Bronchial smooth muscle cell (primary cell): ENCODE measurements around the gene NECTIN4. TPM values are rescaled to one million over a fixed set of nuclear protein-coding genes. Genes with fewer than 3 reads are reported as not detected.

Experiments used
- total RNA-seq: library from RNA; depleted of rRNA; stranded (reverse); fragments of >200 nt; gene quantifications from 2 replicates; pipeline ENCODE4 v1.2.1, GENCODE V29; 2014

Gene NECTIN4
- under 0.01 and 0.34 TPM in 2 replicates for total RNA-seq

DNA sequence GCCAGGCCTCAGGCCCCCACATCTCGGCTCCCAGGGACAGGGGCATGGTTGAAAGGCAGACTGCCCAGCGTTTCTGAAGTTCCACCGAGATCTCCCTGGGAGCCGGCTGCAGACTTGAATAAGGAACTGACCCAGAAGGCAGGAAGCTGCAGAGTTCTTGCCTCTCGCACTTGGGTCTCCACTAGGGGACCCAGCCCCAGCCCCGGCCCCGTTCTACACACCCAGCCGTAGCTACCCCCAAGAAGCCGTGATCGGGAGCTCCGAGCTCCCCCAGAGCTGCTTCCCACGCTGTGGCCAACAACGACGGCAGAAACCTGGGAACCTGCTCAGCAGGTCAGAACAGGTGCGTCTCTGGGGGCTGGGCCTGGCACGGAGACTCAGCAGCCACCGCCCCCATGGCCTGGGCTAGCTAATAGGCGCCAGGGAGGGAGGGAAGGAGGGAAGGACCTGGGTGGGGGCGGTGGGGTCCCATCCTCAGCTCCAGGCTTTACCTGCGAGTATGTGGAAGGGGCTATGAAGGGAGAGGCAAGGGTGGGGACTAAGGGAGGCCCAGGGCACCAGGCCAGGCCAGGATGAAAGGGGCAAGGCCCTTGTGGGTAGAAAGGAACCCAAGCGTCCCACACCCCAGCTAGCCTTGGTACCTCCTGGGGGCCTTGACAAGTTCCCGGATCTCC, at the start of gene NECTIN4:
Gene NECTIN4, minus strand, starts transcription at position 308 of the 674 bp plus-strand sequence. Its CDS starts 262 bp downstream, at position 46.

GRCh38 chr1:161132410-161133219, 43.3 kb upstream of the NECTIN4 start, which contains the start of gene DEDD:
DEDD (minus strand) TSS chr1:161132667; CDS start chr1:161124462, 8,205 bp downstream.

GRCh38 chr1:161117759-161118581, 28.6 kb upstream of the NECTIN4 start, which contains the start of the genes NIT1 and PFDN2:
NIT1 (plus strand) TSS chr1:161118105; CDS start chr1:161118177, 72 bp downstream.
PFDN2 (minus strand) TSS chr1:161118037; CDS start chr1:161118026, 11 bp downstream.

DNA sequence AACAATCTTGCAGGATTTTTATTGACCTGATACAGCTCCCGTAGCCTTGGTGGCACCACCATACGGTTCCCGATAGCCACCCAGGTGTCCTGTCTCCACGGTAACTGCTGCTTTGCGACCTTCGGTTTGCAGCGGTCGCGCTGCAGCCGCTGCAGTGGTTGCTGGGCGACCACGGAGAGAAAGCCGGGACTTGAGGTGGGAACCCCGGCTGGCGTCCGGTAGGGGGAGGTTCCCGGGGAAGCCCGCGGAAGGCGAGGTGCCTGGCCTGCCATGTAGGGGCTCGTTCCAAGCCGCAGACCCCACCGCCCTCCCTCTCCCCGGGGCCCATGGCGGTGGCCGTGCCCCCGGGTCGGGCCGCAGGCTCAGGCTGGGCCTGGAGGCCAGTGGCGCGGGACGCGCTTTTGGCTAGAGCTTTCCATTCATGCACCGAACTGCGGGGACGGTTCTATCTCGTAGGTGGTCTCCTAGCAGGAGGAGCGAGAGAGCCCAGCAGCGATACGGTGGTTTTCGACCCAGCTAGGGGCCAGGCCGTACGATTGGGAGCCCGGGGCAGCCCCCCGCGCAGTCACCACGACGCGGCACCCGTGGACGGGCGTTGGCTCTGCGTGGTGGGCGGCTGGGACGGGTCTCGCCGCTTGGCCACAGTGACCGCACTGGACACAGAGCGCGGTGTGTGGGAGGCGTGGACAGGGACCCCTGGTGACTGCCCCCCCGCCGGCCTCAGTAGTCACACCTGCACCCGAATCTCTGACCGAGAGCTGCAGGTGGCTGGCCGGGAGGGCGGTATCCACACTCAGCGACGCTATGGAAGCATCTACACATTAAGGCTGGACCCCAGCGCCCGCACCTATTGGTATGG, 9.1 kb upstream of the NECTIN4 start, which contains the start of gene KLHDC9:
Gene KLHDC9, plus strand, starts transcription at position 152 of the 859 bp plus-strand sequence. Its CDS starts 175 bp downstream, at position 327.

GRCh38 chr1:161069731-161070270, 19.6 kb downstream of the NECTIN4 start, which contains the start of gene ARHGAP30:
ARHGAP30 (minus strand) TSS chr1:161069891; CDS start chr1:161069624, 267 bp downstream.

DNA sequence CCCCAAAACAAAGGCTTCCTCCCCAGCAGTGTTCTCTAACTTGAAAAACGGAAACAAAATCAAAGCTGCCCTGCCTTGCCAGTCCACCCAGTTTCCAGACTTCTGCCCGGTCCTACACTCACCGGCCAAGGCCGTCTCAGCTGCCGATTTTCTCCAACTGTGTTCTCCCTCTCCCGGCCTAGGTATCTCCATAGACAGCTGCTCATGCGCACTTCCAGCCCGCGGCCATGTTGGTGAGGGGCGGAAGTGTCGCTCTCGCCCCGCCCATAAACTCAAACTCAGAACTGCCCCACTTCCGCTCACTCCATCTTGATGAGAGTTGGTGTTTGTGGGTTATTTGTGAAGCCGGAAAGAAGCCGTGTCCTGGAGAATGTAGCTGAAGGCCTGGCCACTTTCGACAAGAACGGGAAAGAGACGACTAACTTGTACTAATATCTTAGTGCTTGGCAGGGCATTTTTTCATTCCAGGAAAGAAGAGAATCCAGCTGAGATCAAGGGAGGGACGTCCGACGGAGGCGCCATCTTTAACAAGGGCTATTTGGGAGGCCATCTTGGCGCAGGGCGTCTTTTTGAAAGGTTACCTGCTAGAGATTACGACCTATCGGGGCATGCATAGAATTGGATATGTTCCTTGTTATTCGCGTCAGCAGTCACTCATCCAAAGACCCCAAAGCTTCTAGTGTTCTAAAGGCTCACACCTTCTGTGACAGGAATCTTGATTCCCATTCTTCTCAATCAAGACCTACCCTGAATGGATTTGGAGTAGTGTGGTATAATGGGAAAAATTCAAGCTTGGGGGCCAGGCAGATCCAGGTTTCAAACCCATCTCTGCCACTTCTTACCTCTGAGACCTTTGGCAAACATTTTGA, 43.4 kb downstream of the NECTIN4 start, which contains the start of gene USF1:
Gene USF1, minus strand, starts transcription at position 242 of the 869 bp plus-strand sequence. CDS start 2,702 bp downstream, outside the sequence.

GRCh38 chr1:161038523-161039153, 50.7 kb downstream of the NECTIN4 start, which contains the start of gene TSTD1:
TSTD1 (minus strand) TSS chr1:161038964; CDS start chr1:161038889, 75 bp downstream.

Other genes with a start within 250 kb of the NECTIN4 start
- gene CD244, start 226.7 kb downstream of the NECTIN4 start, total RNA-seq = not detected in 2 replicates
- gene ITLN1, start 204.4 kb downstream of the NECTIN4 start, total RNA-seq = not detected in 2 replicates
- not detected in 2 replicates for gene ITLN2, start 134.7 kb downstream of the NECTIN4 start, total RNA-seq
- gene F11R, start 68.4 kb downstream of the NECTIN4 start, total RNA-seq = 2.2 and 2.5 TPM in 2 replicates
- 0.60 and 15.4 TPM in 2 replicates for gene TSTD1, start 50.6 kb downstream of the NECTIN4 start, total RNA-seq
- gene USF1, start 43.6 kb downstream of the NECTIN4 start, total RNA-seq = 85.6 and 125 TPM in 2 replicates
- under 0.01 and 0.09 TPM in 2 replicates for gene ARHGAP30, start 19.7 kb downstream of the NECTIN4 start, total RNA-seq
- 2.0 and 2.3 TPM in 2 replicates for gene KLHDC9, start 8.8 kb upstream of the NECTIN4 start, total RNA-seq
- 49.8 and 54.0 TPM in 2 replicates for gene PFDN2, start 28.5 kb upstream of the NECTIN4 start, total RNA-seq
- 22.0 and 22.2 TPM in 2 replicates for gene NIT1, start 28.5 kb upstream of the NECTIN4 start, total RNA-seq
- 20.3 and 35.1 TPM in 2 replicates for gene DEDD, start 43.1 kb upstream of the NECTIN4 start, total RNA-seq
- gene UFC1, start 64.4 kb upstream of the NECTIN4 start, total RNA-seq = 148 and 210 TPM in 2 replicates
- 4.8 and 5.5 TPM in 2 replicates for gene USP21, start 69.9 kb upstream of the NECTIN4 start, total RNA-seq
- gene PPOX, start 76.9 kb upstream of the NECTIN4 start, total RNA-seq = 8.9 and 12.6 TPM in 2 replicates
- gene B4GALT3, start 87.9 kb upstream of the NECTIN4 start, total RNA-seq = 9.9 and 11.3 TPM in 2 replicates
- 1.1 and 1.4 TPM in 2 replicates for gene ADAMTS4, start 109.5 kb upstream of the NECTIN4 start, total RNA-seq
- gene NDUFS2, start 112.8 kb upstream of the NECTIN4 start, total RNA-seq = 196 and 209 TPM in 2 replicates
- gene FCER1G, start 125.7 kb upstream of the NECTIN4 start, total RNA-seq = not detected in 2 replicates
- gene APOA2, start 134.1 kb upstream of the NECTIN4 start, total RNA-seq = not detected in 2 replicates
- gene TOMM40L, start 136.5 kb upstream of the NECTIN4 start, total RNA-seq = 9.0 and 10.9 TPM in 2 replicates
- gene NR1I3, start 148.6 kb upstream of the NECTIN4 start, total RNA-seq = not detected in 2 replicates
- gene PCP4L1, start 169.2 kb upstream of the NECTIN4 start, total RNA-seq = not detected in 2 replicates
- gene MPZ, start 220.4 kb upstream of the NECTIN4 start, total RNA-seq = 0.77 and 1.4 TPM in 2 replicates
- gene SDHC, start 224.8 kb upstream of the NECTIN4 start, total RNA-seq = 17.0 and 23.4 TPM in 2 replicates